Caco-2 (cell line): ENCODE results near the gene SPATA16. TPM values are rescaled to one million over a fixed set of nuclear protein-coding genes. Genes with fewer than 3 reads are reported as not detected.

Experiments used
- BruUV-seq: library from RNA; stranded (reverse); fragments of 400-500 nt; replicated peaks from 2 replicates; lab custom pipeline; 2021; lab: Mats Ljungman, UMichigan
- CTCF ChIA-PET: fragments of 300-600 bp; sonication (Branson Sonifier 250); formaldehyde crosslinking; loops from one replicate; lab custom pipeline; 2022; ENCODE audit warnings: antibody characterized with exemption; lab: Charles Lee
- POLR2A ChIA-PET: fragments of 300-600 bp; sonication (Branson Sonifier 250); formaldehyde crosslinking; loops from one replicate; lab custom pipeline; 2022; ENCODE audit warnings: antibody characterized with exemption; lab: Charles Lee
- DNase-seq, 2 experiments: peaks; one replicate each; pipeline versions ENCODE4 v3.0.0 to v3.0.0-alpha.2; 2020 to 2022
- H3K27me3 ChIP-seq: replicated peaks from 2 replicates; pipeline ENCODE4 v1.6.0; 2011; ENCODE audit warnings: low read length; ENCODE audit not compliant: control insufficient read depth, insufficient read depth
- H3K36me3 ChIP-seq: 2 replicates; pipeline ENCODE4 v1.5.1; 2011; ENCODE audit warnings: low read length; ENCODE audit not compliant: control insufficient read depth, insufficient read depth
- H3K4me1 ChIP-seq: fragments of 250-450 bp; sonication (Bioruptor Pico); 2 replicates; pipeline ENCODE4 v1.5.1; 2020; ENCODE audit warnings: mild to moderate bottlenecking
- H3K4me3 ChIP-seq: 2 replicates; pipeline ENCODE4 v1.5.1; 2011; ENCODE audit warnings: low read depth, mild to moderate bottlenecking, control low read depth, low read length
- H3K9me3 ChIP-seq: fragments of 250-450 bp; sonication (Bioruptor Pico); 2 replicates; pipeline ENCODE4 v1.5.1; 2020; ENCODE audit warnings: mild to moderate bottlenecking, moderate library complexity
- H3K27ac Mint-ChIP-seq: one replicate; pipeline ENCODE4 v1.8.0; 2022; ENCODE audit warnings: mixed read lengths; ENCODE audit not compliant: unreplicated experiment
- H3K27me3 Mint-ChIP-seq: one replicate; pipeline ENCODE4 v1.8.0; 2022; ENCODE audit warnings: mixed read lengths; ENCODE audit not compliant: insufficient read depth, unreplicated experiment
- H3K36me3 Mint-ChIP-seq: one replicate; pipeline ENCODE4 v1.8.0; 2022; ENCODE audit warnings: mild to moderate bottlenecking, mixed read lengths; ENCODE audit not compliant: insufficient read depth, unreplicated experiment
- H3K4me1 Mint-ChIP-seq: one replicate; pipeline ENCODE4 v1.8.0; 2022; ENCODE audit warnings: low read depth, mixed read lengths; ENCODE audit not compliant: unreplicated experiment
- H3K4me3 Mint-ChIP-seq: one replicate; pipeline ENCODE4 v1.8.0; 2022; ENCODE audit warnings: mild to moderate bottlenecking, moderate library complexity, mixed read lengths; ENCODE audit not compliant: unreplicated experiment
- H3K9me3 Mint-ChIP-seq: one replicate; pipeline ENCODE4 v1.8.0; 2022; ENCODE audit warnings: mixed read lengths; ENCODE audit not compliant: unreplicated experiment
- intact Hi-C: fragments of 100-400 bp; cut with micrococcal nuclease; formaldehyde crosslinking; loops from one replicate; pipeline ENCODE4 v1.10.0; 2022; ENCODE audit not compliant: unreplicated experiment
- total RNA-seq: library from RNA; stranded (reverse); gene quantifications from 2 replicates; pipeline ENCODE4 v1.2.3, GENCODE V29; 2022
- TF ChIP-seq, protein P1 (sequence below), 2 experiments: fragments of 200-600 bp in 1 of 2; IDR thresholded peaks; 1 replicate in 1 of 2; 2 replicates in 1 of 2; pipeline versions ENCODE4 v1.5.1 to v1.8.0; 2011 to 2022; ENCODE audit warnings: antibody characterized with exemption in 1 of 2, control low read depth in 1 of 2, inconsistent platforms in 1 of 2, low read depth in 1 of 2, low read length in 1 of 2, mild to moderate bottlenecking in 1 of 2, moderate library complexity in 1 of 2; ENCODE audit not compliant: insufficient read depth in 1 of 2, severe bottlenecking in 1 of 2, unreplicated experiment in 1 of 2

The SPATA16 gene
- total RNA-seq, 1 experiment from 2014 or later: not detected

DNA sequence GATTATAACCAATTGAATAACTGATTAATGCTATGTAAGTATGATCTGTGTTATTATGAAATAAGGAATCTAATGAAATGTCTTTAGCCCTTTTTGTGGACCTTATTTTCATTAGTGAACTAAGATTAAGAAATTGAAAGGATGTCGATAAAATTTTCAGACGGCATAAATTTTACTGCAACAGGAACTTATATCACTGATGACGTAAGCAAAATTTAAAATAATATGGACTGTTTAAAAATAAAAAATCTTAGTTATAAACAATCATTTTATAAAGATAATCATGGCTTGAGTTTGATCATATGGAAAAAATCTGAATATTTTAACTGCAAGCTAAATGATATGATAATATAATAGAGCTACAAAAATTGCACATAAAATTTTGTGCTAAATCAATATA is 112.7 kb downstream of the SPATA16 start:
- Mint-ChIP-seq H3K27ac (no peak overlapping the region), H3K4me3 (no peak overlapping the region), H3K36me3 (no peaks in the 10 kb centered on the region), H3K27me3 (peaks cover 3% of the 10 kb centered on the region), H3K9me3 (no peaks in the 10 kb centered on the region), H3K4me1 (no peaks in the 10 kb centered on the region)
- TF ChIP-seq, protein P1, sequence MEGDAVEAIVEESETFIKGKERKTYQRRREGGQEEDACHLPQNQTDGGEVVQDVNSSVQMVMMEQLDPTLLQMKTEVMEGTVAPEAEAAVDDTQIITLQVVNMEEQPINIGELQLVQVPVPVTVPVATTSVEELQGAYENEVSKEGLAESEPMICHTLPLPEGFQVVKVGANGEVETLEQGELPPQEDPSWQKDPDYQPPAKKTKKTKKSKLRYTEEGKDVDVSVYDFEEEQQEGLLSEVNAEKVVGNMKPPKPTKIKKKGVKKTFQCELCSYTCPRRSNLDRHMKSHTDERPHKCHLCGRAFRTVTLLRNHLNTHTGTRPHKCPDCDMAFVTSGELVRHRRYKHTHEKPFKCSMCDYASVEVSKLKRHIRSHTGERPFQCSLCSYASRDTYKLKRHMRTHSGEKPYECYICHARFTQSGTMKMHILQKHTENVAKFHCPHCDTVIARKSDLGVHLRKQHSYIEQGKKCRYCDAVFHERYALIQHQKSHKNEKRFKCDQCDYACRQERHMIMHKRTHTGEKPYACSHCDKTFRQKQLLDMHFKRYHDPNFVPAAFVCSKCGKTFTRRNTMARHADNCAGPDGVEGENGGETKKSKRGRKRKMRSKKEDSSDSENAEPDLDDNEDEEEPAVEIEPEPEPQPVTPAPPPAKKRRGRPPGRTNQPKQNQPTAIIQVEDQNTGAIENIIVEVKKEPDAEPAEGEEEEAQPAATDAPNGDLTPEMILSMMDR (IDR thresholded peaks at IDR 0.05; ENCODE audit: insufficient read depth in 1 of 2, low read depth in 1 of 2, low read length in 1 of 2, severe bottlenecking in 1 of 2, unreplicated experiment in 1 of 2): no peak
- DNase-seq: no peak
- intact Hi-C loops: no loop called here
- ChIA-PET CTCF (no interaction called here), POLR2A (no interaction called here)
- Histone ChIP-seq H3K27me3 (no peaks in the 10 kb centered on the region), H3K9me3 (no peaks in the 10 kb centered on the region), H3K4me3 (no peak overlapping the region), H3K4me1 (no peaks in the 10 kb centered on the region), H3K36me3 (no peaks in the 10 kb centered on the region)
- no TSS peak for BruUV-seq

DNA sequence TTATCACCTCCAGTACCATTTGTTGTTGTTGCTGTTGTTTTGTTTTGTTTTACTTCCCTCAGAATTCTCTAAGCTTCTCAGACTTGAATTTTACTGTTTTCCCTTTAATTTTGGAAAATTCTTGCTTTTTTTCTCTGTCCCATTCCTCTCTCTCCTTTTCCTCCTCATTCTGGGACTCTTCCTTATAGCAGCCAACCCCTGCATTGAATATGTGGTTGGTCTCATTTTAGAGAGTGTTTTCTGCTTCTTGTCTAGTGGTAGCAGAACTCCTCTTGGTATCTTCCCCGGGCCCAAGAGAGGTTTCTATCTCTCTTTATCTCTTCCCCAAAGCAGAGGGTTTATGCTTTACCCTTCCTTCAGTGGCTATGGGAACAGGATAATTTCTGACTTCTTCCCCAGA is 113.6 kb downstream of the SPATA16 start:
- no peak for DNase-seq
- ChIA-PET CTCF (no interaction called here), POLR2A (no interaction called here)

DNA sequence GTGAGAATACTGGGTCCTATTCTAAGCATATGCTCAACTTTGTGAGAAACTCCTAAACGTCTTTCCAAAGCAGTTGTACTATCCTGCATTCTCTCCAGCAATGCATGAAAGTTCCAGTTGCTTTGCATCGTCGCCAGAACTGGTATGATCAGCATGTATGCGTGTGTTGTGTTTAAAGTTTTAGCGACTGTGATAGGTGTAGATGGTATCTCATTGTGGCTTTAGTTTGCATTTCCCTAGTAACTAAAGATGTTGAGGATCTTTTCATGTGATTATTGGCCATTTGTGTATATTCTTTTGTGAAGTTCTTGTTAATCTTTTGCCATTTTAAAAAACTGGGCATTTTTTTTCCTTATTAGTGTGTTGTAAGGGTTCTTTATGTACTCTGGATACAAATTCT is 115.1 kb downstream of the SPATA16 start:
- Histone ChIP-seq H3K27me3 (no peaks in the 10 kb centered on the region), H3K36me3 (no peaks in the 10 kb centered on the region), H3K9me3 (no peaks in the 10 kb centered on the region), H3K4me3 (no peak overlapping the region), H3K4me1 (no peaks in the 10 kb centered on the region)
- TF ChIP-seq, protein P1 (IDR thresholded peaks at IDR 0.05; ENCODE audit: insufficient read depth in 1 of 2, low read depth in 1 of 2, low read length in 1 of 2, severe bottlenecking in 1 of 2, unreplicated experiment in 1 of 2): no peak
- no TSS peak for BruUV-seq
- intact Hi-C loops: no loop called here
- no peak overlapping the region for H3K4me3 Mint-ChIP-seq
- no peaks in the 10 kb centered on the region for H3K4me1 Mint-ChIP-seq
- POLR2A ChIA-PET: no interaction called here
- H3K27ac Mint-ChIP-seq: no peak overlapping the region
- no peaks in the 10 kb centered on the region for H3K36me3 Mint-ChIP-seq
- H3K27me3 Mint-ChIP-seq: peaks cover 5% of the 10 kb centered on the region
- no peak for DNase-seq
- CTCF ChIA-PET: no interaction called here
- H3K9me3 Mint-ChIP-seq: no peaks in the 10 kb centered on the region

More for the DNA sequence above, 113.6 kb downstream of the SPATA16 start:
- Mint-ChIP-seq H3K27me3 (peaks cover 3% of the 10 kb centered on the region), H3K4me1 (no peaks in the 10 kb centered on the region), H3K36me3 (no peaks in the 10 kb centered on the region), H3K4me3 (no peak overlapping the region), H3K27ac (no peak overlapping the region), H3K9me3 (no peaks in the 10 kb centered on the region)
- Histone ChIP-seq H3K27me3 (no peaks in the 10 kb centered on the region), H3K9me3 (no peaks in the 10 kb centered on the region), H3K4me3 (no peak overlapping the region), H3K36me3 (no peaks in the 10 kb centered on the region), H3K4me1 (no peaks in the 10 kb centered on the region)
- intact Hi-C loops: no loop called here
- no TSS peak for BruUV-seq
- TF ChIP-seq, protein P1 (IDR thresholded peaks at IDR 0.05; ENCODE audit: insufficient read depth in 1 of 2, low read depth in 1 of 2, low read length in 1 of 2, severe bottlenecking in 1 of 2, unreplicated experiment in 1 of 2): no peak
